ENCODE data around the gene CGRRF1. TPM values are rescaled to one million over a fixed set of nuclear protein-coding genes. Genes with fewer than 3 reads are reported as not detected.

Gene CGRRF1, protein sequence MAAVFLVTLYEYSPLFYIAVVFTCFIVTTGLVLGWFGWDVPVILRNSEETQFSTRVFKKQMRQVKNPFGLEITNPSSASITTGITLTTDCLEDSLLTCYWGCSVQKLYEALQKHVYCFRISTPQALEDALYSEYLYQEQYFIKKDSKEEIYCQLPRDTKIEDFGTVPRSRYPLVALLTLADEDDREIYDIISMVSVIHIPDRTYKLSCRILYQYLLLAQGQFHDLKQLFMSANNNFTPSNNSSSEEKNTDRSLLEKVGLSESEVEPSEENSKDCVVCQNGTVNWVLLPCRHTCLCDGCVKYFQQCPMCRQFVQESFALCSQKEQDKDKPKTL
- 18.9 TPM for total RNA-seq

DNA sequence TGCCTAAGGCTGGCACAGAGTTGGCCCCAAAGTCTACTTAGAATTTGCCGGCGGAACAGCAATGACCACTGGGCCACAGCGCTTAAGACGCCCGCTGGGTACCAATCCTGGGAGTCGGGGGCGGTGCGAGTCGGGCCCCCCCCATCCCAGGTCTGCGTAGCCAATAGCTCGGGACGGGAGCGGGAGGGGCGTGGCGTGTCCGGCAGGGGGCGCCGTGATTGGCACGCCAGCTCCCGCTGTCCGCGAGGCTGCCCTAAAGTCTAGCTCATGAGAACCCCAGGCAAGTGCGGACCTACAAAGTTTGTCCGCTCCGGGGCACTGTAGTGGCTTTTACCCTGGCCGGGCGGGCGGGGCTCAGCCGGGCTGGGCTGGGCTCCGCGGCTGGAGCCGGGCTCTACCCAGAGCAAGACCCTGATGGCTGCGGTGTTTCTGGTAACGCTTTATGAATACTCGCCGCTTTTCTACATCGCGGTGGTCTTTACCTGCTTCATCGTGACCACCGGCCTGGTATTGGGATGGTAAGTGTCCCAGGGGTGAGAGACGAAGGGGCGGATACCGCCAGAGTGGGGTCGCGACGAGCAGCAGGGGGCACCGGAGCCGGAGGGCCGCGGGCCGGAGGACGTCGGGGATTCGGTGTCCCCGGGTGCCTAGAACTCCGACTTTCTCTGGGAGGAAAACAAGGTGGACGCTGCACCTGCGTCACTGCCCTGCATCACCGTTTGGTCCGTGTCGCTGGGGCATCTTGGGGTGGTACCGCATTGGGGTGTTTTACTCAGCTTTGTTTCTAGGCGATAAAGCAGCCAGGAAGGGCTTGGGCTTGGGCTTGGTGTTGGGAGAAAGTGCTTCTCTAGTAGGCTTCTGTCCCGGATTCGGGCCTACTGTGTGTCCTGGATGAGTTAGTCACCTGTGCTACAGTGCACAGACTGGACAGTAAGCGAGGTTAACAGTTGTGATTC, at the start of gene CGRRF1:
Gene CGRRF1 (plus strand): TSS at position 361 of the 956 bp plus-strand sequence. CDS start 54 bp downstream, at position 415.
- peak; percentile 98 for DNase-seq

DNA sequence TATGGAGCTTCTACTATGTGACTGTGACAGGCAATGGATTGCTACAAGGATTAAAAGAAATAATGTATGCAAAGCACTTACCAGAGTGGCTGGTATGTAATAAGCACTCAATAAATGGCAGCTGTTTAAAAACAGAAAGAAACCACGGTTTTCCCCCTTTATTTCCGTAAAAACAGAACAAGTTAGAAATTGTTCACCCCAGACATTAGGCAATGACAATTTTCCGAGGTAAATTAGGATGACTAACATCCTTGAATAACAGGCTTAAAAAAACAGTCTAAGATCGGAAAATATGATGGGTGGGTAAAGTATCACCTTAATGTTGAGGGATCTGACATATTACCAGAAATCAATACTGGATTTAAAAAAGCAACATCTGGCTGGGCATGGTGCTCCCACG, 47.7 kb upstream of the CGRRF1 start:
- DNase-seq, result no peak

DNA sequence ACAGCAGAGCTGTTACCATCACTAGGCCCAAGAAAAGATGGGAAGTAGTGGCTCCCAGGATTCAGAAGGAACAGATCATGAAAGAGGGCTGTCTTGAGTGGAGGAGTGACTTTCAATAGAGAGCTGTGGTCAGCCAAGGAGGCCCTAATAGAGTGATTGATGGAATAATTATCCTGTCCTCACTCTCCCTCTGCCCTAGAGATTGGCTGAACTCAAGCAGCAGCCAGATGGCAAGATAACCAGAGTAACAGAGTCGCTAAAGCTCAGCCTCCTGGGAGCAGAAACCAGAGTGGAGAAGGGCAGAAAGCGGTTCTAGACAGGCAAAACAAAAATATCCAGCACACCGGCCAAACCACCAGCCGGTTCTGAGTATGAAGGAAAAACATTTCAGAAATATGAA, 44.1 kb upstream of the CGRRF1 start:
- no peak for DNase-seq

DNA sequence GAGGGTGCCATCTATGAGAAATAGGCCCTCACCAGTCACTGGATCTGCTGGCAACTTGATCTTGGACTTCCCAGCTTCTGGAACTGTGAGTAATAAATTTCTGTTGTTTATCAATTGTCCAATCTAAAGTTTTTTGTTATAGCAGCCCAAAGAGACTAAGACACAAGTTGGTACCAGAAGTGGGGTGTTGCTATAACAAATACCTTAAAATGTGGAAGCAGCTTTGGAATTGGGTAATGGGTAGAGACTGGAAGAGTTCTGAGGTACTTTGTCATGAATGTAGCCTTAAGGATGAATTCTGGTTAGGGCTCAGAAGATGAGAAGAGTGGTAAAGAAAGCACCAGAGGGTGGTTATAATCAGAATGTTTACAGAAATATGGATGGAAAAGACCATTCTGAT, 42.4 kb upstream of the CGRRF1 start:
- DNase-seq, result no peak

DNA sequence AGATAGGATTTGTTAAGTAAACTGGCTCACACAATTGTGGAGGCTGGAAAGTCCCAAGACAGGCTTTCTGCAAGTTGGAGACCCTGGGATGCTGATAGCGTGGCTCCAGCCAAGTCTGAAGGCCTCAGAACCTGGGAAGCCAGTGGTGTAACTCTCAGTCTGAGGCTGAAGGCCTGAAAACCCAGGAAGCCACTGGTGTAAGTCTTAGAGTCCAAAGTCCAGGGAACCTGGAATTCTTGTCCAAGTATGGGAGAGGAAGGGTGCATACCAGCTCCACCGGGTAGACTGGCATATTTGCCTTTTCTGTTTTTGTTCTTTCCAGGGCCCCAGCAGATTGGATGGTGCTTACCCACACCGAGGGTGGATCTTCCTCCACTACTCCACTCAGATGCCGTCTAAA, 39.0 kb upstream of the CGRRF1 start:
- no peak for DNase-seq

DNA sequence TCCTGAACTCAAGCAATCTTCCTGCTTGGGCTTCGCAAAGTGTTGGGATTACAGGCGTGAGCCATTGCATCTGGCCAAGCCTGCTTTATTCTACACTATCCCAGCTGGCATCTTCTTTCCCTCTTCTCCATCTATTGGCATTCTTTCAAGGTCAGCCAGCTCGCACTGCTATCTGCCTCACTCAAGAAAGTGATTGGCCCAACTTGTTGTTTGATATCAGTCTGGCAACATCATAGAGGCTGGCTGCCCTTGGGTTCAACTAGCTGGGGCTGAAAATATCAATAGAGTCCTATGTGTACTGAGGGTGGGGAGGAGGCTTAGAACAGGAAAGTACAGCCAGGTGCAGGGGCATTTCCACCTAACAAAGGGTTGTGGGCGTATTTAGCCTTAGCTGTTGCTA, 38.1 kb upstream of the CGRRF1 start:
- DNase-seq, result no peak

DNA sequence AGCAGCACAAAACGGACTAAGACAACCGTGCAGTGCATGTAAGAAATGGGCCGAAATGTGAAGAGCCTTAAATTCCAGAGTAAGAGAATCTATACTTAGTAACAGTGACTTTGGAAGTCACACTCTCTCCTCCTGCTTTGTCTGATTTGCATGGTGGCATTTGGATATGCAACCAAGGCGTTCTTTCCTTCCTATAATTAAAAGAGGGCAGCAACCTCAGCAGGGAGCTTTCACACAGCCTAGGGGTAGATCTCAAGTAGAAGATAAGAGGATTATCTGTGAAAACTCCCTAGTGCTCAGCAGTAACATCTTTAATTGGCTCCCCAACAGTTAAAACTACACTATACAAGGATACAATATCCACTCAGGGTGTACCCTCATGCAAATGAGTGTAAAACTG, 37.4 kb upstream of the CGRRF1 start:
- DNase-seq, result no peak

DNA sequence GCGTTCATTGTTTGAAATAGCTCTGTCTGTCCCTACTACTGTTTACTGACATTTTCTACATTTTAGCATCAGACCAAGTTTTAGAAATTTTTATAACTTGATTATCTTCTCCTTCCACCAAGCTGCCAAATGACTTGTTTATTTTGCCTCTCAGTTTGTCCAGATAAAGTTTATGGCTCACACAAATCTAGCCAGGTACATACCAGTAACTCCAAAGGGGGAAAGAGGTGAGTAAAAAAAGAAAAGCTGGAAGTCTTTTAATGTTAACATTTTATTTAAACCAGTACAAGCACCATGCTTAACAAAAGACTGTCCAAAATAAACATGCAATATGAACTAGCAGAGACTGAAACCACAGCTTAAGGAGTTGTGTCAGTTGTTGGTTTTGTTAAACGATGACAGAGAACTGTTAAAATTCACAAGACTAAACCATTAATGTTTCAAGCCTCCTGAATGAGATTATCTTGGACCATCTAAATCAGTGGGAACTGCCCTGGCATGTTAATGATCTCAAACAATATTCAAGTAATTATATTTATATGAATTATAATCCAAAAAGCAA, 35.4 kb upstream of the CGRRF1 start:
- DNase-seq, result no peak

DNA sequence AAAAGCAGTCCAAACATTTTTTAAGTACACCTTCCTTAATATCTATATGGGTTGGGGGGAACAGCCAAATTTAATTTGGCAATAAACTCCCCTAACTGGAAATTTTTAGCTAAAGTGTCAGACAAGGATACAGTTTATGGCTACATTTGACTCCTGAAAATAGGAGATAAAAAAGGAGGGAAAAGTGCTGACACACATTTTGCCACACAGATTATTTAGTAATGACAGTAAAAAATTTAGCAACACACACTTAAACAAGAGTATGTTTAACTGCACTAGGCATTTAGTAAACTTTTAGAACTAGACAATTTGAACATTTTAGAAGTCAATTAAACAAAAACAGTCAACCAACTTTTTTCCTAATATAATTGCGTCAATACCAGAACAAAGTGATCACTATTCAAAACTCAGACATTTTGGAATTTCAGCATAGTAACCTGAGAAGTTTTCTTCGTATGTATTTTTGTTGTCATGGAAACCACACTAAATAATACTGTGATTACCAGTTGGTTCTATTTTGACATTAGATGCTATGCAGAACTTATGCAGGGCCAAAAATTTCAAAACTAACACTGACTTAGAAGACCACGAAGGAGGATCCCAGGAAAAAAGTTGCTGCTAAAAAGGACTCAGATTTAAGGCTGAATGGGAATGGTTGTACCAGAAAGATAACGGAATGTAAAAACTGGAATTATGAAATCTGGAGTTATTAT, 34.4 kb upstream of the CGRRF1 start:
- no peak for DNase-seq

DNA sequence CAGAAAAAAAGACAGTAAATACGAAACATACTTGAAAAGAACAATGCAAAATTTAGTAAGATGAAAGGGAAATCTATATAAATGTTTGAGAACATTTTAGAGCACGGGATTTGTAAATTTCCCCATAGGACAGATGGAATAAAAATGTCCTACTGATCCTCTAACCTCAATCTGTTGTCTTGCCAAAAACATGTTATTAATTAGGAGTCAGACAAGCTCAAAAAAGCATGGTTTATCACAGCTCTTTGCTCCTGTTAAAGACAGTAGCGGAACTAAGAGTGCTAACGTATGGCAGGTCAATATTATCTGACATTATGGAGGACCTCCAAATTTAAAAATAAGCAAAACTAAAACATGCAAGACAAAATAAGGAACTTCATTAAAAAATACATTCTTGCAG, 33.8 kb upstream of the CGRRF1 start:
- no peak for DNase-seq

DNA sequence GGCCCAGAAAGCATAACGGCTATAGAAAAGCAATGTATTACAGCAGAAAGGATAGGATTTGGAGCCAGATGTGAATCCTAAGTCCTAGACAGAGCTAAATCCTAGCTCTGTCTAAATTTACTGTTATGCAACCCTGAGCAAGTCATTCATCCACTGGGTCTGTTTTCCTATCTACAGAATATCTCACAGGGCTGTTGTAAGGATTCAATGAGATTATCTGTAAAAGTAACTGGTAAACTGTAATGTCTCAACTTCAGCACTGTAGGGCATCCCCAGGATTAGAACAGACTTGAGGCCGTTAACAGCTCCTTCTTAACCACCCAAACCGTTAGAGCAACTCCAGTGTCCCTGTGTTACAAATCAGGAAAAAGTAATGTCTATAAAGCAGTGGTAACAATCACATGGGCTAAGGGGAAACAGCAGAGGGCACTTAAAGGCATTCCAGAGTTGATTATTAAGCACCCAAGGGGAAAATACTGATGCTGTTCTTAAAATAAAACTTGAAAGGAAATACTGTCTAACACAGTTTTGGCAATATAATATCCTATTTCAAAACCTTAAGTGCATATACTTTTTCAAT, 31.0 kb upstream of the CGRRF1 start:
- no peak for DNase-seq

DNA sequence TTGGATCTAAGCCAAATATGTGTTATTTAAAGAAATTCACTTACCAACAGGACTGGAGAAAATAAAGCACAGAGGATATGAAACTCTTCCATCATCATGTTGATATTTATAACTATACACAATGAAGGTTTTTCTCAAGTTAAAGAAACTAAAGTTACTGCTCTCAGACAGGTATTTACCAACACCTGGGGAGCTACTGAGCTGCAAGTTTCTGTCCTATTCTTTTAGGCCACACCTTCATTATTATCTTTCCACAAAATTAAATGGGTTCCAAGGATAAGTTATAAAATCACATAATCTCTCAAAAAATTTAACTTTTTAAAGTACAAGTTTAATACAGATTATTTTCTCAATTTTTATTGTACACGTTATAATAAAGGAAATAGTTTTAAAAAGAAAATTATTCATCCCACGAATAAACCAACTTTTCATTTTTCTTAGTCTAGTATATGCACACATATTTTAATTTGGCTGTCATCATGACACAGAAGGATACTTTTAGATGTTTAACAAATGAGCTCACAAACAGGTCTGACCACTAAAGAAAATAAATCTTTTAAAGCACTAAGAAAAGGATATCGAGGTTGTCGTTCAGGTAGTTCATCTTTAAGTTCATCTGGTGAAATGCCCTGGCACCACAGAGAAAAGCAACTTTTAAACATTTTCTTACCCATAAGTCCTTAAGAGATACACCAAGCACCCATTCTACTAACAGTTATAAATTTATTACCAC, 28.7 kb upstream of the CGRRF1 start:
- no peak for DNase-seq

DNA sequence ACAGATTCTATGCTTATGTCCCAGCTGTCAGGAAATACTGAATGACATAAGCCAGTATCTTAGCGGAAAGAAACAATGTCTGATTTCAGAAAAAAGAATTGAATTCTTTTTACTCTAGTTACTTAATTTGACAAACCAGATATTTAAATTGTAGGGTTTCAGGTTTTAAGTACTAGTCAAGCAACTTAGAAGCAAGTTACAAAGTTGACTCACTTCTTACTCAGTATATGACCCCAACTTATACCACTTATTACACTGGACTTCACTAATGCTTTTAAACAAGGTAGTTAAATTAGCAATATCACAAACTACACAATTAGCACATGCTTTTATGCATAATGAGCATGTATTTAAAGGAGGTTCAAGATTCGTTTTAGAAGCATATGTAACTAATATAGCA, 28.0 kb upstream of the CGRRF1 start:
- DNase-seq, result no peak

DNA sequence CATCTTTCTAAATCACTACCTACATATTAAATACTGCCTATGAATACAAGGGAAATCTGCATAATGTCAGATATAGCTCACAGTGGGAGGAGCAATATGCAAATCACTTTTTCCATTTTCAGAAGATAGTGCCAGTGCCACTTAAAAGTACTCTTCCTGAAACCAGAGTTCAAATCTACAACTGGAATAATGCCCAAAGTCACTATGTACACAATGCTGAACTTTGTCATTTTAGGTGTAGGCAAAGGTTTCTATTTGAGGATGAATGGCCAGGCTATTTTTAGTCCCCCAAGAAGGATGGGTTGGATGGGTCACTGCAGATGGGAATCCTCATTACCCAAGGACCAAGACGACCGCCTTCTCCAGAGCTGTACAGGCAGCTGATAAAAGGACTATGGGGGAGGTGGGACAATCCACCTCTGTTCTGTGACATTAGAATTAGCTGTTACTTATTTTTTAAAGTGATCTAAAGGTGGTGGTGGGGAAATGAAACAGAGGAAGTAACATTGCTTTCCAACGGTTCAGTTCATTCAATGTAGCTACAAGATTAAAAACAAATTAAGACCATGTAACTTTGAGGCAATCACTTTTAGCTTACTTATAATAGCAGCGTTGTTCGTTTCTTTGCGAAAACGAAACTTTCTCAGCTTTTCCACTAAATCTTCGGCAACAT, 26.5 kb upstream of the CGRRF1 start:
- DNase-seq, result no peak

DNA sequence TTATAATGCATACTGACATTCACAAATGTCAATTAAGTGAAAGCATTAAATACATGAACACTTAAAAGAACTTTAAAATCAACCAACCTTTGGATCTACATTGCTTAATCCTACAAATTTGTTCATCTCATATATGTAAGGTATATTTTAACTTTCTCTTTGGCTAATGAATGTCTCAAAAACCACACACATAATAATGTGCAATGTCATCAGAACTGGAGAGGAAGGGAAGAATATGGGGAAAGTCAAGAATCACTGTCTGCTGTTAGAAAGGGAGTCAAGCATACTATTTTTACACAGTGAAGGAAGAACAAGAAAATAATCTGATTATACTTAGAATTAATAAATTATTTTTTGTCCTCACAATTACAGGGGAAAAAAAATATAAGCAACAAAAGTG, 25.9 kb upstream of the CGRRF1 start:
- no peak for DNase-seq

DNA sequence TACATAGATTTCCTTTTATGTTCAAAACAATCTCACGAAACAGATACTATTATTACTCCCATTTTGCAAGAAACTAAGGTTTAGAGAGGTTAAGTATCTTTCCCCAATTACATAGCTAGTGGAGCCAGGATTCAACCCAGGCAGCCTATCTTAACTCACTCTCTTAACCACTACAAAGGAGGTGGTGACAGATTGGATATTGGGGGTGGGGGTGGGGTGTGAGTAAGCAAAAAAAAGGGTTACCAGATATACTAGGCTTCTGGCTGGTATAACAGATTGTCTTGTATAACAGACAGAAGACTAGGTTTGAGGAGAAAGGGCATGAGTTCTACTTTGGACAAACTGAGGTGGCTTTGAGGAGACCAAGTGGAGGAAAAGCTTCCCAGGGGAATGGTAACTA, 23.0 kb upstream of the CGRRF1 start:
- DNase-seq, result no peak

DNA sequence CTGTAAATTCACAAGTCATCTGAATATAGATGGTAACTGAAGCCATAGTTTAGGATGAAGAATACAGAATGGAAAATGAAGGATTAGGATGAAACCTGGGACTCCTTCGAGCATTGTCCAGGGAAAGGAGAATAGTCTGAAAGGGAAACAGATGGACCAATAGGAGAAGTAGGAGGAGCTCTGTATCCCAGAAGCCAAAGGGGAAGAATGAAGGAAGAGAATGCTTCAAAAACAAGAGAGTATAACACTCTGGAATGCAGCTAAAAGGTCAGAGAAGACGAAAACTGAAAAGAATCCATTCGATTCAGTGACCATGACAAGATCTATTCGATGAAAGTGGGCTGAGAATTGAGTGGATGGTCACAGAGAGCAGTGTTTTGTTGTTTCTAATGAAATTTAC, 21.9 kb upstream of the CGRRF1 start:
- no peak for DNase-seq

DNA sequence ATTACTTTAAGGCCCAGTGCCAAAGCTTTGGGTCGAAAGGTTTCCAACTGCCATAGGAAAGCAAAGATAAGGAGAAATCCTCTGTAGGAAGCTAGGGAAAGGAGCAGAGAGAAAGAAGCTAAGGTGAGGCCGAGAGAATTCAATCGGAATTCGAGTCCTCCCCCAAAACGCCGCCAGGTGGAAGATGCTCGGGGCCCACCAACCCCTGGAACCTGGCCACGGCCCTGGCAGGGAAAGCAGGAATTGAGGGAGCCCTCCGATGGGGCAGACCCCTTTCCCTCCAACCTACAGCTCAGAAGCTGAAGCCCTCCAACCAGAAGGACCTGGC, 21.4 kb upstream of the CGRRF1 start:
- no peak for DNase-seq

DNA sequence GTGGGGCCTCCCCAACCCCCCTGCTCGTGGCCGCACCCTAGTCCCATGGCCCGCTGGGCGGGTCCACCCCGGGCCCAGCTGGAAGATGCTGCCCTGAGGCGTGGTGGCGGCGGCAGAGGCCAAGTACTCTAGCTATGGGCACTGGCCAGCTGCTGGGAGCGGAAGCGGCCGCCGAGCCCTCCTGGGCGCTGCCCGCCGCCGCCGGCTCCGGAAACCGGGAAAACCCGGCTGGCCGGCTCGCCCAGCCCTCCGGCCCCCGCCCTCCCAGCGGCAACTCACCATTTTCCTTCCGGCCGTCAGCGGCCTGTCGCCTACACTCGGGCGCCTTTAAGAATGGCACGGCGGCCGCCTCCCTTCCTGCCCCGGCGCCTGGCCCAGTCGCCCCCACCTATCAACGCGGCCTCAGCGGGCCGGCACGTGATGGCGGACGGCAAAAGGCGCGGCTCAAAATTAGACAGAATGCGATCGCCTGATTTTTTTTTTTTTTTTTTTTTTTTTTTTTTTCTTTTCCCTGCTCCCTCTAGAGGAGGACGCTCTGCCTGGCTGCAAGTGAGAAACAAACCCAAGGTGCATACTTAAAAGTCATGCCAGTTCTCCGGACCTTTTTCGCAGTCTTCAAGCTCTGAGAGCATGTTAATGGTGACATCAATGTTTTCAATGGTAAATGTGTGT, 20.9 kb upstream of the CGRRF1 start, which contains the start of gene GMFB:
Gene GMFB (minus strand): TSS at position 335 of the 672 bp plus-strand sequence. CDS start 53 bp downstream, at position 282.
- peak; percentile 86 for DNase-seq

DNA sequence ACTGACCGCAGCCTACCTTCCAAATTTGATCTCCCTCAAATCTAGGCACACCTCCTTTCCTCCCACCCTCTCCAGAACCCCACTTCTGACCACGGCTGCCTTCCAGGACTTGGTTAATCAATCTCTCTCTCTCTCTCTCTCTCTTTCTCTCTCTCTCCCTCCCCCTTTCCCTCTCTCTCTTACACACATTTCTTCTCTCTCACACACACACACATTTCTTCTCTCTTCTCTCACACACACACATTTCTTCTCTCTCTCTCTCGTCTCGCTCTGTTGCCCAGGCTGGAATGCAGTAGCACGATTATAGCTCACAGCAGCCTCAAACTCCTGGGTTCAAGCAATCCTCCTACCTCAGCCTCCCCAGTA, 20.4 kb upstream of the CGRRF1 start:
- DNase-seq, result no peak
